HepG2 (cell line): Measurements from ENCODE around the gene ENG.

Experiments
- HNRNPH1 ChIP-seq: fragments of 200-400 bp; formaldehyde crosslinking; optimal IDR thresholded peaks from 2 replicates; pipeline ENCODE3; 2017; ENCODE audit warnings: mild to moderate bottlenecking, low read depth, low read length
- JUN ChIP-seq: sonication (generic); formaldehyde crosslinking; IDR thresholded peaks from 2 replicates; pipeline ENCODE4 v1.4.0; 2020; ENCODE audit warnings: mild to moderate bottlenecking, missing genetic modification reagents
- POLR2AphosphoS5 ChIP-seq: IDR thresholded peaks from 2 replicates; pipeline ENCODE4 v1.6.1; 2012; ENCODE audit warnings: low read depth, low read length
- TF ChIP-seq, protein P1 (sequence below): sonication (generic); formaldehyde crosslinking; IDR thresholded peaks from 2 replicates; pipeline ENCODE4 v1.5.1; 2020; ENCODE audit warnings: mild to moderate bottlenecking, missing genetic modification reagents, borderline replicate concordance
- TF ChIP-seq, protein P2 (sequence below): sonication (generic); formaldehyde crosslinking; IDR thresholded peaks from 2 replicates; pipeline ENCODE4 v1.9.0; 2021; ENCODE audit warnings: missing genetic modification reagents, mild to moderate bottlenecking, borderline replicate concordance

DNA sequence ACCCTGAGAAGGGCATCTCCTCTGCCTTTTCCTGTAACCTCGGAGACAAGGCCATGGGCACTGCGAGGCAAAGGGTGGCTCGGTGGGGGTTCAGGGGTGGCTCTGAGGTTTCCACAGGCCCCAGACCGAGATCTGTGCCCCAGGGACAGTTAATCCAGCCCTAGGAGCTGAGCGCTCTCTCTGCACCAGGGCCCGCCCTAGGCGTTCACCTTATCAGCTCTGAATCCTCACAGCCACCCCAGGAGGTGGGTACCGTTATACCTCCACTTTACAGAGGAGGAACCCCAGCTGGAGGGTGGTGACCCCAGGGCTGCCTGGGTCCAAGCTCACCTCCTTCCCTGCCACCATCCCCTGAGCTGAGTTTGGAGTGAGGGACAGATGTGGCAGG lies 2.3 kb upstream of the ENG start:
- TF ChIP-seq HNRNPH1 = no peak
- TF ChIP-seq JUN (CRISPR knock-in tag) = no peak
- TF ChIP-seq POLR2AphosphoS5 = no peak
- TF ChIP-seq, protein P1, sequence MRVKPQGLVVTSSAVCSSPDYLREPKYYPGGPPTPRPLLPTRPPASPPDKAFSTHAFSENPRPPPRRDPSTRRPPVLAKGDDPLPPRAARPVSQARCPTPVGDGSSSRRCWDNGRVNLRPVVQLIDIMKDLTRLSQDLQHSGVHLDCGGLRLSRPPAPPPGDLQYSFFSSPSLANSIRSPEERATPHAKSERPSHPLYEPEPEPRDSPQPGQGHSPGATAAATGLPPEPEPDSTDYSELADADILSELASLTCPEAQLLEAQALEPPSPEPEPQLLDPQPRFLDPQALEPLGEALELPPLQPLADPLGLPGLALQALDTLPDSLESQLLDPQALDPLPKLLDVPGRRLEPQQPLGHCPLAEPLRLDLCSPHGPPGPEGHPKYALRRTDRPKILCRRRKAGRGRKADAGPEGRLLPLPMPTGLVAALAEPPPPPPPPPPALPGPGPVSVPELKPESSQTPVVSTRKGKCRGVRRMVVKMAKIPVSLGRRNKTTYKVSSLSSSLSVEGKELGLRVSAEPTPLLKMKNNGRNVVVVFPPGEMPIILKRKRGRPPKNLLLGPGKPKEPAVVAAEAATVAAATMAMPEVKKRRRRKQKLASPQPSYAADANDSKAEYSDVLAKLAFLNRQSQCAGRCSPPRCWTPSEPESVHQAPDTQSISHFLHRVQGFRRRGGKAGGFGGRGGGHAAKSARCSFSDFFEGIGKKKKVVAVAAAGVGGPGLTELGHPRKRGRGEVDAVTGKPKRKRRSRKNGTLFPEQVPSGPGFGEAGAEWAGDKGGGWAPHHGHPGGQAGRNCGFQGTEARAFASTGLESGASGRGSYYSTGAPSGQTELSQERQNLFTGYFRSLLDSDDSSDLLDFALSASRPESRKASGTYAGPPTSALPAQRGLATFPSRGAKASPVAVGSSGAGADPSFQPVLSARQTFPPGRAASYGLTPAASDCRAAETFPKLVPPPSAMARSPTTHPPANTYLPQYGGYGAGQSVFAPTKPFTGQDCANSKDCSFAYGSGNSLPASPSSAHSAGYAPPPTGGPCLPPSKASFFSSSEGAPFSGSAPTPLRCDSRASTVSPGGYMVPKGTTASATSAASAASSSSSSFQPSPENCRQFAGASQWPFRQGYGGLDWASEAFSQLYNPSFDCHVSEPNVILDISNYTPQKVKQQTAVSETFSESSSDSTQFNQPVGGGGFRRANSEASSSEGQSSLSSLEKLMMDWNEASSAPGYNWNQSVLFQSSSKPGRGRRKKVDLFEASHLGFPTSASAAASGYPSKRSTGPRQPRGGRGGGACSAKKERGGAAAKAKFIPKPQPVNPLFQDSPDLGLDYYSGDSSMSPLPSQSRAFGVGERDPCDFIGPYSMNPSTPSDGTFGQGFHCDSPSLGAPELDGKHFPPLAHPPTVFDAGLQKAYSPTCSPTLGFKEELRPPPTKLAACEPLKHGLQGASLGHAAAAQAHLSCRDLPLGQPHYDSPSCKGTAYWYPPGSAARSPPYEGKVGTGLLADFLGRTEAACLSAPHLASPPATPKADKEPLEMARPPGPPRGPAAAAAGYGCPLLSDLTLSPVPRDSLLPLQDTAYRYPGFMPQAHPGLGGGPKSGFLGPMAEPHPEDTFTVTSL (CRISPR knock-in tag) = no peak
- TF ChIP-seq, protein P2, sequence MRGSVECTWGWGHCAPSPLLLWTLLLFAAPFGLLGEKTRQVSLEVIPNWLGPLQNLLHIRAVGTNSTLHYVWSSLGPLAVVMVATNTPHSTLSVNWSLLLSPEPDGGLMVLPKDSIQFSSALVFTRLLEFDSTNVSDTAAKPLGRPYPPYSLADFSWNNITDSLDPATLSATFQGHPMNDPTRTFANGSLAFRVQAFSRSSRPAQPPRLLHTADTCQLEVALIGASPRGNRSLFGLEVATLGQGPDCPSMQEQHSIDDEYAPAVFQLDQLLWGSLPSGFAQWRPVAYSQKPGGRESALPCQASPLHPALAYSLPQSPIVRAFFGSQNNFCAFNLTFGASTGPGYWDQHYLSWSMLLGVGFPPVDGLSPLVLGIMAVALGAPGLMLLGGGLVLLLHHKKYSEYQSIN = no peak
